ENCODE results near the gene PLA2G2F.

GRCh38 chr1:20185834-20186782 lies 47.0 kb downstream of the PLA2G2F start, which contains the start of the genes PLA2G2C and UBXN10:
- TF ChIP-seq POLR2A (IDR thresholded peaks at IDR 0.05; ENCODE audit: low read length) (peak; percentile 43), GATA1 (IDR thresholded peaks at IDR 0.05; ENCODE audit: low read depth, low read length) (no peak)

Data from erythroblast (primary cell).